Ovary (tissue), 9 donors: ENCODE measurements around the gene SETD4. TPM values are rescaled to one million over a fixed set of nuclear protein-coding genes. Genes with fewer than 3 reads are reported as not detected.

ENCODE experiments used
- DNase-seq, 5 donors: peaks; one replicate each; pipeline ENCODE4 v3.0.0-alpha.2; 2019 to 2020
- H3K27ac ChIP-seq, 2 donors: fragments of 200-600 bp; one replicate each; pipeline versions ENCODE4 v1.5.1 to v1.8.0; 2019 to 2022
- H3K27me3 ChIP-seq: fragments of 200-600 bp; one replicate; pipeline ENCODE4 v1.8.0; 2022
- H3K36me3 ChIP-seq: fragments of 200-600 bp; sonication (generic); one replicate; pipeline ENCODE4 v1.5.1; 2019
- H3K4me1 ChIP-seq: one replicate; pipeline ENCODE4 v1.8.1; 2013; ENCODE audit warnings: mild to moderate bottlenecking, moderate library complexity; ENCODE audit not compliant: insufficient read depth
- H3K4me3 ChIP-seq: fragments of 200-600 bp; sonication (generic); one replicate; pipeline ENCODE4 v1.5.1; 2017
- H3K9me3 ChIP-seq, 2 donors: fragments of 200-600 bp in 1 of 2; sonication (generic) in 1 of 2; one replicate each; pipeline versions ENCODE4 v1.5.1 to v1.8.1; 2013 to 2019; ENCODE audit warnings: mild to moderate bottlenecking in 1 of 2, moderate library complexity in 1 of 2
- EP300 ChIP-seq: sonication (generic); formaldehyde crosslinking; IDR thresholded peaks from one replicate; pipeline ENCODE4 v1.6.1; 2017; ENCODE audit warnings: antibody characterized with exemption
- POLR2A ChIP-seq: fragments of 450-650 bp; IDR thresholded peaks from one replicate; pipeline ENCODE4 v1.6.1; 2017; ENCODE audit warnings: antibody characterized with exemption, mild to moderate bottlenecking, moderate library complexity
- WGBS, 3 donors: extraction: QIAGEN DNeasy Blood & Tissue Kit in 1 of 3; methylation state at CpG; one replicate each; pipeline versions ENCODE4 v1.1.5 to v1.1.7; 2013 to 2017; 5-methylcytosine and 5-hydroxymethylcytosine counted together
- intact Hi-C, 4 donors: fragments of 100-400 bp; cut with DNase I; formaldehyde crosslinking; loops; one replicate each; pipeline versions ENCODE4 v1.11.0 to v1.15.1; 2022 to 2023
- polyA plus RNA-seq, 2 donors: library from polyadenylated mRNA; stranded (reverse); fragments of 200-250 nt in 1 of 2; fragments of 350-450 nt in 1 of 2; fragmentation: Illumina TruSeq in 1 of 2; extraction: RNeasy Lipid Tissue Mini Kit (QIAGEN cat#74804) in 1 of 2; gene quantifications; one replicate each; pipeline ENCODE4 v1.2.3, GENCODE V29; 2013 to 2014
- small RNA-seq: library from RNA; depleted of rRNA; stranded (forward); fragments of <200 nt; gene quantifications from one replicate; pipeline ENCODE3, GENCODE V24; 2016
- total RNA-seq, 7 donors: library from RNA; depleted of rRNA in 2 of 7; stranded (reverse); fragments of >200 nt in 2 of 7; fragmentation: NEBNext Ultra II Directional in 3 of 7; extraction: Animal tissue kit (Norgen Biotek cat#: 25700) in 3 of 7; gene quantifications; one replicate each; pipeline versions ENCODE4 v1.1.0 to v1.2.4, GENCODE V29; 2016 to 2023
- TF ChIP-seq, protein P1 (sequence below), 3 donors: fragments of 450-650 bp in 2 of 3; fragments of 200-600 bp in 1 of 3; IDR thresholded peaks; one replicate each; pipeline versions ENCODE4 v1.5.1 to v1.8.0; 2016 to 2022; ENCODE audit warnings: antibody characterized with exemption in 3 of 3, mild to moderate bottlenecking in 1 of 3
- donor health status: DM: no; HTN: no; CAD: no; lungs with moderate emphysema.
- donor health status: DM: no; HTN: no; CAD: no.
- donor health status: Bipolar disorder and iron deficiency.
- donor health status: DM: yes; HTN: yes; CAD: no.
- donor health status: DM: no; HTN: no; CAD: no.
- donor health status: DM: yes; HTN: yes; CAD: no.

The SETD4 gene
- total and polyA plus RNA-seq, 9 donors, result 11.6 to 22.9 (median 15.6) TPM

GRCh38 chr21:35989138-35989735 lies 71.1 kb downstream of the SETD4 start:
- Histone ChIP-seq H3K27me3 (no peaks in the 10 kb centered on the region), H3K36me3 (no peaks in the 10 kb centered on the region), H3K9me3 (no peaks in the 10 kb centered on the region), H3K4me3 (no peak overlapping the region), H3K27ac (no peak overlapping the region), H3K4me1 (no peaks in the 10 kb centered on the region)
- DNase-seq, result no peak
- intact Hi-C loops, result no loop called here
- no peak for TF ChIP-seq EP300
- TF ChIP-seq, protein P1, sequence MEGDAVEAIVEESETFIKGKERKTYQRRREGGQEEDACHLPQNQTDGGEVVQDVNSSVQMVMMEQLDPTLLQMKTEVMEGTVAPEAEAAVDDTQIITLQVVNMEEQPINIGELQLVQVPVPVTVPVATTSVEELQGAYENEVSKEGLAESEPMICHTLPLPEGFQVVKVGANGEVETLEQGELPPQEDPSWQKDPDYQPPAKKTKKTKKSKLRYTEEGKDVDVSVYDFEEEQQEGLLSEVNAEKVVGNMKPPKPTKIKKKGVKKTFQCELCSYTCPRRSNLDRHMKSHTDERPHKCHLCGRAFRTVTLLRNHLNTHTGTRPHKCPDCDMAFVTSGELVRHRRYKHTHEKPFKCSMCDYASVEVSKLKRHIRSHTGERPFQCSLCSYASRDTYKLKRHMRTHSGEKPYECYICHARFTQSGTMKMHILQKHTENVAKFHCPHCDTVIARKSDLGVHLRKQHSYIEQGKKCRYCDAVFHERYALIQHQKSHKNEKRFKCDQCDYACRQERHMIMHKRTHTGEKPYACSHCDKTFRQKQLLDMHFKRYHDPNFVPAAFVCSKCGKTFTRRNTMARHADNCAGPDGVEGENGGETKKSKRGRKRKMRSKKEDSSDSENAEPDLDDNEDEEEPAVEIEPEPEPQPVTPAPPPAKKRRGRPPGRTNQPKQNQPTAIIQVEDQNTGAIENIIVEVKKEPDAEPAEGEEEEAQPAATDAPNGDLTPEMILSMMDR (IDR thresholded peaks at IDR 0.05), result no peak
- no peak for TF ChIP-seq POLR2A
- WGBS, 3 donors, result 61 to 72% (median 68%) methylated on average over 10 of the region's 10 CpGs

DNA sequence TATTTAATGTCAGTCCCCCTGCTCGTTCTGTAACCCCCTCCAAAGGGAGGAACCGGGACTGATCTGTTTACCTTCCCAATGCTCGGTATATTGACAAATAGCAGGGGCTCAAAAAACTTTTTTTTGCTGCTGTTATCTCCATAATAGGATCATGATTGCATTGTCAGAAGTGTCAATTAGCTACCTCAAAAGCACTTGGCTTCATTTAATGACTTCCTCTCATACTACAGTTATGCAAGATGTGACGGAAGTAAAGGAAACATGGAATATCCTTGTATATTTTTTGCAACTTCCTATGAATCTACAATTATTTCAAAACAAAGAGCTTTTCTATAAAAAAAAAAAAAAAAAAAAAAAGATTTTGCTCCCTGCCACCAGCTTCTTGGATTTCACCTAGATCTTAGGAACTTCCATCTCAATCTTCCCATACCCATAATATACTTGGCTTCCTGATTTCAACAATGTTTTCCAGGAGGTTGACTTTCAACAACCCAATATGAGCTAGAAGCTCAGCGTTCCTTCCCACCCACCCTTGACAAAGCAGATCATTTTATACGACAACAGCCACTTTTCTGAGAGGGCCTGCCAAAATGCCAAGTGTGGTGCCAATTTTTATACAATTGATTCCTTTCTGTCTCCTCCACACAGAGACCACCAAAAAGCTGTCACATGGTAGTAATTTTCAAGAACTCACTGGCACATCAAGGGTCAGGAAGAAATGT lies 71.7 kb downstream of the SETD4 start:
- no peak overlapping the region for H3K27ac ChIP-seq
- intact Hi-C loops, result no loop called here
- WGBS, 3 donors, result 67 to 80% (median 75%) methylated on average over 6 of the region's 6 CpGs

GRCh38 chr21:35987475-35987874 lies 72.9 kb downstream of the SETD4 start:
- TF ChIP-seq, protein P1 (IDR thresholded peaks at IDR 0.05), result no peak
- TF ChIP-seq POLR2A, result no peak
- TF ChIP-seq EP300, result no peak
- 36 to 65% (median 56%) methylated on average over 5 of the region's 5 CpGs for WGBS, 3 donors
- Histone ChIP-seq H3K4me1 (no peaks in the 10 kb centered on the region), H3K27me3 (no peaks in the 10 kb centered on the region), H3K36me3 (no peaks in the 10 kb centered on the region), H3K27ac (no peak overlapping the region), H3K4me3 (no peak overlapping the region), H3K9me3 (no peaks in the 10 kb centered on the region)
- DNase-seq, result no peak
- intact Hi-C loops, result no loop called here

More for the DNA sequence above, 71.7 kb downstream of the SETD4 start:
- TF ChIP-seq EP300 (no peak), POLR2A (no peak)
- TF ChIP-seq, protein P1 (IDR thresholded peaks at IDR 0.05), result no peak
- DNase-seq, result no peak
- no peaks in the 10 kb centered on the region for H3K27me3 ChIP-seq
- H3K9me3 ChIP-seq, result no peaks in the 10 kb centered on the region
- no peak overlapping the region for H3K4me3 ChIP-seq
- H3K36me3 ChIP-seq, result no peaks in the 10 kb centered on the region
- H3K4me1 ChIP-seq, result no peaks in the 10 kb centered on the region

DNA sequence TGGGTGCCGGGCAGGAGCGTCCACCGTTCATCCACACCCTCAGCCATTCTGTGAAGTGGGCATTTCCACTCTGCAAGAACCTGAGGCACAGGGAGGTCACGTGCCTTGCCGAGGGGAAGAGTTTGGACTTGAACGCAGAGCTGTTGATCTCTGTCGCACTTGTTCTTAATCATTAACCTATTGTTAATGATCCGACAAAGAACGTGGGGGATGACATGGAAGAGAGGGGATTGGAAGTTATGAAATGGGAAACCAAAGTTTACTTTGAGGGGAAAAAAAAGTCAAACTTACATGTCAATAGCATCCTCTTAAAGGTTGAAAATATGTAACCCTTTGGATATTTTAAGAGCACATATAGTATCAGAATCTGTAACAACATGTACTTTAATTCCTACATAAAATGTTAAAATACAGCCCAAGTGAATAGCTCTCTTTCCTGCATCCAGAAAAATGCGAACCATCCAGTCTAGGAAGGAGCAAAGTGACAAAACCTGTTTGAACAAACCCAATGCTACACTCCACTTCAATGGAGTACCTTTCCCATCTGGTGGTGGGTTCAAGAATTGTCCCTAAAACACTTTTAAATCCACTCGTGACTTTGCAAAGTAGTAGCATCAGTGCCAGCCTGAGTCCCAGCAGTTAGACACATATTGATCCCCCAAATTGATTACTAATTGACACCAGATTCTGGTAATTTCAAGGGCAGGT lies 75.5 kb downstream of the SETD4 start:
- H3K4me1 ChIP-seq, result no peaks in the 10 kb centered on the region
- no peaks in the 10 kb centered on the region for H3K36me3 ChIP-seq
- DNase-seq, result no peak
- TF ChIP-seq, protein P1 (IDR thresholded peaks at IDR 0.05), result no peak
- no peak for TF ChIP-seq EP300
- TF ChIP-seq POLR2A, result no peak
- no peaks in the 10 kb centered on the region for H3K9me3 ChIP-seq
- WGBS, 3 donors, result 85 to 90% (median 86%) methylated on average over 11 of the region's 11 CpGs
- H3K4me3 ChIP-seq, result no peak overlapping the region
- H3K27me3 ChIP-seq, result no peaks in the 10 kb centered on the region
- intact Hi-C loops, result no loop called here
- no peak overlapping the region for H3K27ac ChIP-seq

Small RNA genes lying within 50 kb of the gene (small RNA-seq; reads per million reads assigned to genes)
- not detected for gene RNU6-992P

Other genes starting within 250 kb of the SETD4 start
- 10 to 100 TPM; 29.7 to 80.6 (median 42.0) TPM for gene CBR1, start 9.5 kb upstream of the SETD4 start, total RNA-seq
- gene CBR1, start 9.5 kb upstream of the SETD4 start, polyA plus RNA-seq, result 10 to 100 TPM; 44.0 to 49.3 TPM
- gene CBR3, start 74.6 kb upstream of the SETD4 start, total RNA-seq, result 10 to 100 TPM in 3 of 7 donors, 1 to 10 TPM in 4; 3.5 to 16.9 (median 10.0) TPM
- gene CBR3, start 74.6 kb upstream of the SETD4 start, polyA plus RNA-seq, result 10 to 100 TPM; 16.3 to 22.6 TPM
- gene DOP1B, start 96.3 kb upstream of the SETD4 start, total RNA-seq, result 10 to 100 TPM in 3 of 7 donors, 1 to 10 TPM in 4; 4.5 to 12.5 (median 9.6) TPM
- 1 to 10 TPM; 2.3 to 4.1 TPM for gene DOP1B, start 96.3 kb upstream of the SETD4 start, polyA plus RNA-seq